LNCaP clone FGC (cell line): ENCODE measurements around the gene ATP6V1C2.
"Not testable (repeated sequence)": the region's sequence is repeated elsewhere in the genome, so short reads cannot be mapped to it uniquely, and the experiment has no call there.

Source experiments
- DNase-seq: peaks from one replicate; pipeline ENCODE4 v3.0.0-alpha.2; 2011; ENCODE audit warnings: low read depth
- H3K4me3 ChIP-seq: 2 replicates; pipeline ENCODE4 v1.5.1; 2011; ENCODE audit warnings: mild to moderate bottlenecking, low read depth, low read length, control low read depth
- CTCF ChIP-seq: IDR thresholded peaks from 2 replicates; pipeline ENCODE4 v1.5.1; 2012; ENCODE audit warnings: mild to moderate bottlenecking; ENCODE audit not compliant: control insufficient read depth, insufficient read depth; ENCODE audit errors: extremely low read depth

ATP6V1C2 gene

GRCh38 chr2:10810202-10811161 is 89.1 kb downstream of the ATP6V1C2 start:
- peak overlapping the region; percentile 77 for H3K4me3 ChIP-seq
- no peak for DNase-seq
- TF ChIP-seq CTCF, result no peak

GRCh38 chr2:10811517-10811916 is 90.1 kb downstream of the ATP6V1C2 start:
- TF ChIP-seq CTCF, result no peak
- H3K4me3 ChIP-seq, result peak overlapping the region; percentile 77
- no peak for DNase-seq

- H3K4me3 ChIP-seq, result peak within 1 kb of the TSS; percentile 77
- peak; percentile 77 for DNase-seq
- TF ChIP-seq CTCF, result no peak
Measured at GRCh38 chr2:10812362-10813162, 91.1 kb downstream of the ATP6V1C2 start, which contains the start of gene PDIA6. Gene PDIA6 (minus strand): TSS chr2:10812785. CDS start chr2:10812696, 89 bp downstream.

- H3K4me3 ChIP-seq, result peak overlapping the region; percentile 77
- not testable (repeated sequence) for DNase-seq
Measured at GRCh38 chr2:10813163-10814138, 92.0 kb downstream of the ATP6V1C2 start.

GRCh38 chr2:10814142-10814541 is 92.7 kb downstream of the ATP6V1C2 start:
- no peak for TF ChIP-seq CTCF
- H3K4me3 ChIP-seq, result no peak overlapping the region
- no peak for DNase-seq

GRCh38 chr2:10814571-10815331 is 93.3 kb downstream of the ATP6V1C2 start:
- no peak for DNase-seq
- H3K4me3 ChIP-seq, result no peak overlapping the region
- no peak for TF ChIP-seq CTCF
